ENCODE measurements around the gene ABCG2. TPM values are rescaled to one million over a fixed set of nuclear protein-coding genes. Genes with fewer than 3 reads are reported as not detected.

ABCG2 gene
- total and polyA plus RNA-seq, 4 donors = 15.8 to 64.2 (median 23.5) TPM

- Histone ChIP-seq H3K27ac (ENCODE audit: low read depth, low read length) (peak overlapping the region; percentile 7), H3K9me3 (ENCODE audit: control insufficient read depth, insufficient read depth, low read length) (no peaks in the 10 kb centered on the region)
- WGBS (ENCODE audit: insufficient coverage) = 95% methylated on average over 2 of the region's 2 CpGs
Measured at GRCh38 chr4:88107406-88108107, 50.9 kb downstream of the ABCG2 start.

GRCh38 chr4:88106205-88106604, 52.2 kb downstream of the ABCG2 start:
- H3K27me3 ChIP-seq (ENCODE audit: control insufficient read depth, insufficient read depth, low read length) = no peaks in the 10 kb centered on the region
- no peak for DNase-seq (ENCODE audit: low read depth in 4 of 6, low spot score in 6 of 6)
- H3K9me3 ChIP-seq (ENCODE audit: control insufficient read depth, insufficient read depth, low read length) = no peaks in the 10 kb centered on the region
- WGBS (ENCODE audit: insufficient coverage) = no CpG with 5 or more reads among the region's 3 CpGs
- H3K4me3 ChIP-seq (ENCODE audit: low read depth, low read length) = no peak overlapping the region
- H3K4me1 ChIP-seq (ENCODE audit: control insufficient read depth, insufficient read depth, low read length) = no peaks in the 10 kb centered on the region
- H3K27ac ChIP-seq (ENCODE audit: low read depth, low read length) = no peak overlapping the region
- no peaks in the 10 kb centered on the region for H3K36me3 ChIP-seq (ENCODE audit: control insufficient read depth, insufficient read depth, low read length)

More at GRCh38 chr4:88107406-88108107, 50.9 kb downstream of the ABCG2 start:
- H3K36me3 ChIP-seq (ENCODE audit: control insufficient read depth, insufficient read depth, low read length) = no peaks in the 10 kb centered on the region
- no peaks in the 10 kb centered on the region for H3K27me3 ChIP-seq (ENCODE audit: control insufficient read depth, insufficient read depth, low read length)
- no peaks in the 10 kb centered on the region for H3K4me1 ChIP-seq (ENCODE audit: control insufficient read depth, insufficient read depth, low read length)
- no peak for DNase-seq (ENCODE audit: low read depth in 4 of 6, low spot score in 6 of 6)
- no peak overlapping the region for H3K4me3 ChIP-seq (ENCODE audit: low read depth, low read length)

DNA sequence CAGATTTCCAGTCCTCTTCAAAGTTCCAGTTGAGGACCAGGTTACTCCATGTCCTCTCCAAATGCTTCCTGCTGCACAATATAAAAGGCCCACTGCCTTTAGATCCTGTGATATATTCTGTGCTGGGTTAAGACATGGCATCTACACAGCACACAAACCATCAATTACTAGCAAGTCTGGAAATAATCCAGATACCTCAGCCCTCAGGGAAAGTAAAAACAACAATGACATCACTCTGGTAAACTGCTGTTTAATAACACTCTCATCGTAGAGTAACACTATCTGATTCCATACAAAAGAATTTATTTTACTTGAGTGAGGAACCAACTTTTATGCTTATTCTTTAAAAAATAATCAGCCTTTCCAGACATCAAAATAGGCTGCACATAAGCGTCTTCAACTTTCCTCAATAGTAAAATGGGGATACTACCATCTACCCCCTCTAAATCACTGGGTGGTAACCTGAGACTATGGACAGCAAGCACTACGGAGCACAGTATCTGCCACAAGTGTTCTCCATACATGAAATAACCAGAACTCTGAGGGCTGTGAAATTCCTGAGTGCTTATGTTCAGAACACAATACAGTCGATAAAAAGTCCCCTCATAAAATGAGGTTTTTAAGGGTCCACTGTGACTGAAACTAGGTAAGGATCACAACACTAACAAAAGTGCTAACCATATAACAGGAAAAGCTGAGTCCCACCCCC, 53.4 kb downstream of the ABCG2 start:
- DNase-seq (ENCODE audit: low read depth in 4 of 6, low spot score in 6 of 6) = peak in 1 of 6 donors; percentile 4

GRCh38 chr4:88102026-88102425, 56.4 kb downstream of the ABCG2 start:
- Histone ChIP-seq H3K4me1 (ENCODE audit: control insufficient read depth, insufficient read depth, low read length) (no peaks in the 10 kb centered on the region), H3K27me3 (ENCODE audit: control insufficient read depth, insufficient read depth, low read length) (no peaks in the 10 kb centered on the region)

More for the DNA sequence above, 53.4 kb downstream of the ABCG2 start:
- Histone ChIP-seq H3K9me3 (ENCODE audit: control insufficient read depth, insufficient read depth, low read length) (no peaks in the 10 kb centered on the region), H3K36me3 (ENCODE audit: control insufficient read depth, insufficient read depth, low read length) (no peaks in the 10 kb centered on the region), H3K27ac (ENCODE audit: low read depth, low read length) (no peak overlapping the region), H3K27me3 (ENCODE audit: control insufficient read depth, insufficient read depth, low read length) (no peaks in the 10 kb centered on the region), H3K4me3 (ENCODE audit: low read depth, low read length) (no peak overlapping the region), H3K4me1 (ENCODE audit: control insufficient read depth, insufficient read depth, low read length) (no peaks in the 10 kb centered on the region)
- WGBS (ENCODE audit: insufficient coverage) = 89% methylated on average over 1 of the region's 4 CpGs

GRCh38 chr4:88101165-88101564, 57.3 kb downstream of the ABCG2 start:
- H3K4me3 ChIP-seq (ENCODE audit: low read depth, low read length) = no peak overlapping the region
- no peaks in the 10 kb centered on the region for H3K36me3 ChIP-seq (ENCODE audit: control insufficient read depth, insufficient read depth, low read length)
- 78% methylated on average over 2 of the region's 6 CpGs for WGBS (ENCODE audit: insufficient coverage)
- no peaks in the 10 kb centered on the region for H3K4me1 ChIP-seq (ENCODE audit: control insufficient read depth, insufficient read depth, low read length)
- peak in 1 of 6 donors; percentile 7 for DNase-seq (ENCODE audit: low read depth in 4 of 6, low spot score in 6 of 6)
- no peaks in the 10 kb centered on the region for H3K27me3 ChIP-seq (ENCODE audit: control insufficient read depth, insufficient read depth, low read length)
- H3K9me3 ChIP-seq (ENCODE audit: control insufficient read depth, insufficient read depth, low read length) = no peaks in the 10 kb centered on the region
- no peak overlapping the region for H3K27ac ChIP-seq (ENCODE audit: low read depth, low read length)

More at GRCh38 chr4:88102026-88102425, 56.4 kb downstream of the ABCG2 start:
- Histone ChIP-seq H3K4me3 (ENCODE audit: low read depth, low read length) (no peak overlapping the region), H3K27ac (ENCODE audit: low read depth, low read length) (no peak overlapping the region), H3K36me3 (ENCODE audit: control insufficient read depth, insufficient read depth, low read length) (no peaks in the 10 kb centered on the region), H3K9me3 (ENCODE audit: control insufficient read depth, insufficient read depth, low read length) (no peaks in the 10 kb centered on the region)
- no peak for DNase-seq (ENCODE audit: low read depth in 4 of 6, low spot score in 6 of 6)
- 90% methylated on average over 2 of the region's 7 CpGs for WGBS (ENCODE audit: insufficient coverage)

GRCh38 chr4:88098993-88099752, 59.3 kb downstream of the ABCG2 start:
- Histone ChIP-seq H3K4me3 (ENCODE audit: low read depth, low read length) (no peak overlapping the region), H3K4me1 (ENCODE audit: control insufficient read depth, insufficient read depth, low read length) (no peaks in the 10 kb centered on the region), H3K27me3 (ENCODE audit: control insufficient read depth, insufficient read depth, low read length) (no peaks in the 10 kb centered on the region), H3K36me3 (ENCODE audit: control insufficient read depth, insufficient read depth, low read length) (no peaks in the 10 kb centered on the region), H3K9me3 (ENCODE audit: control insufficient read depth, insufficient read depth, low read length) (no peaks in the 10 kb centered on the region), H3K27ac (ENCODE audit: low read depth, low read length) (no peak overlapping the region)
- 97% methylated on average over 4 of the region's 4 CpGs for WGBS (ENCODE audit: insufficient coverage)
- no peak for DNase-seq (ENCODE audit: low read depth in 4 of 6, low spot score in 6 of 6)

- no CpG with 5 or more reads among the region's 3 CpGs for WGBS (ENCODE audit: insufficient coverage)
- H3K27me3 ChIP-seq (ENCODE audit: control insufficient read depth, insufficient read depth, low read length) = no peaks in the 10 kb centered on the region
- no peak for DNase-seq (ENCODE audit: low read depth in 4 of 6, low spot score in 6 of 6)
Measured at GRCh38 chr4:88097781-88098180, 60.7 kb downstream of the ABCG2 start.

GRCh38 chr4:88097301-88097700, 61.1 kb downstream of the ABCG2 start:
- WGBS (ENCODE audit: insufficient coverage) = no CpG with 5 or more reads among the region's 2 CpGs
- H3K4me3 ChIP-seq (ENCODE audit: low read depth, low read length) = no peak overlapping the region
- no peak overlapping the region for H3K27ac ChIP-seq (ENCODE audit: low read depth, low read length)
- H3K36me3 ChIP-seq (ENCODE audit: control insufficient read depth, insufficient read depth, low read length) = no peaks in the 10 kb centered on the region
- no peaks in the 10 kb centered on the region for H3K27me3 ChIP-seq (ENCODE audit: control insufficient read depth, insufficient read depth, low read length)
- H3K9me3 ChIP-seq (ENCODE audit: control insufficient read depth, insufficient read depth, low read length) = no peaks in the 10 kb centered on the region
- no peak for DNase-seq (ENCODE audit: low read depth in 4 of 6, low spot score in 6 of 6)
- H3K4me1 ChIP-seq (ENCODE audit: control insufficient read depth, insufficient read depth, low read length) = no peaks in the 10 kb centered on the region

More at GRCh38 chr4:88097781-88098180, 60.7 kb downstream of the ABCG2 start:
- Histone ChIP-seq H3K4me1 (ENCODE audit: control insufficient read depth, insufficient read depth, low read length) (no peaks in the 10 kb centered on the region), H3K9me3 (ENCODE audit: control insufficient read depth, insufficient read depth, low read length) (no peaks in the 10 kb centered on the region), H3K36me3 (ENCODE audit: control insufficient read depth, insufficient read depth, low read length) (no peaks in the 10 kb centered on the region), H3K27ac (ENCODE audit: low read depth, low read length) (no peak overlapping the region), H3K4me3 (ENCODE audit: low read depth, low read length) (no peak overlapping the region)

DNA sequence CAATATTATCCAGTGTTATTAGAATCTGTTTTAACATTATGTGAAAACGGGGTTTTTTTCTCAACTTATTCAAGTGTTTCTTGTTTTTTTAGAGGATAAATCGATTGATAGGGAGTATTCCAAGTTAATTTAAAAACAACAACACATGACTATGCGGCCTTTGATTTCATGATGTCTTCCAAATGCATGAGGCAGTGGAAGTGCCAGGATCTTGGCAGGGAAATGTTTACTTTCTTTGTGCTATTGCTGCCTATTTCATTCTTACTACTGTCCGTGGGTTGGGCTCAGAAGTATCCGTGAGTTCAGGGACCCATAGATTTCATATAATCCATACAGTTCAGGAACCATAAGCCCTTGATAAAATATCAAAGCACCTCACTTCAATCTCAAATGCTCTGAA, 64.6 kb downstream of the ABCG2 start:
- Histone ChIP-seq H3K9me3 (ENCODE audit: control insufficient read depth, insufficient read depth, low read length) (no peaks in the 10 kb centered on the region), H3K27ac (ENCODE audit: low read depth, low read length) (no peak overlapping the region), H3K27me3 (ENCODE audit: control insufficient read depth, insufficient read depth, low read length) (no peaks in the 10 kb centered on the region), H3K4me1 (ENCODE audit: control insufficient read depth, insufficient read depth, low read length) (no peaks in the 10 kb centered on the region), H3K4me3 (ENCODE audit: low read depth, low read length) (no peak overlapping the region), H3K36me3 (ENCODE audit: control insufficient read depth, insufficient read depth, low read length) (no peaks in the 10 kb centered on the region)
- 83% methylated on average over 2 of the region's 5 CpGs for WGBS (ENCODE audit: insufficient coverage)
- no peak for DNase-seq (ENCODE audit: low read depth in 4 of 6, low spot score in 6 of 6)

Data from spinal cord (tissue), 10 donors.